GM18499 (cell line): ENCODE data around the gene NTN4.
"Not testable (repeated sequence)": the region's sequence is repeated elsewhere in the genome, so short reads cannot be mapped to it uniquely, and the experiment has no call there.

Source experiments
- ATAC-seq: cut with Tn5 transposase; IDR thresholded peaks from one replicate; pipeline ENCODE4 v1.9.1; 2021; ENCODE audit warnings: moderate number of reproducible peaks; ENCODE audit not compliant: insufficient read depth, unreplicated experiment

The NTN4 gene

GRCh38 chr12:95802482-95803270 lies 12.1 kb upstream of the NTN4 start:
- ATAC-seq: no peak

- ATAC-seq: no peak
Observed at GRCh38 chr12:95796982-95797289, 6.4 kb upstream of the NTN4 start.

- no peak for ATAC-seq
Observed at GRCh38 chr12:95796225-95796981, 5.8 kb upstream of the NTN4 start.

- ATAC-seq: no peak
Observed at GRCh38 chr12:95790917-95791849, 619 bp upstream of the NTN4 start.

GRCh38 chr12:95789126-95790032 lies 1.2 kb downstream of the NTN4 start:
- ATAC-seq: no peak

GRCh38 chr12:95788637-95789036 lies 1.9 kb downstream of the NTN4 start:
- no peak for ATAC-seq

- no peak for ATAC-seq
Observed at GRCh38 chr12:95787274-95787818, 3.2 kb downstream of the NTN4 start.

GRCh38 chr12:95784915-95785314 lies 5.6 kb downstream of the NTN4 start:
- no peak for ATAC-seq

- no peak for ATAC-seq
Observed at GRCh38 chr12:95784286-95784685, 6.3 kb downstream of the NTN4 start.

GRCh38 chr12:95775466-95775865 lies 15.1 kb downstream of the NTN4 start:
- not testable (repeated sequence) for ATAC-seq

- ATAC-seq: no peak
Observed at GRCh38 chr12:95774311-95775045, 16.1 kb downstream of the NTN4 start.

- ATAC-seq: no peak
Observed at GRCh38 chr12:95773320-95773719, 17.2 kb downstream of the NTN4 start.

- ATAC-seq: no peak
Observed at GRCh38 chr12:95767703-95768102, 22.9 kb downstream of the NTN4 start.

- no peak for ATAC-seq
Observed at GRCh38 chr12:95766356-95767019, 24.1 kb downstream of the NTN4 start.

- no peak for ATAC-seq
Observed at GRCh38 chr12:95764848-95765247, 25.7 kb downstream of the NTN4 start.

- no peak for ATAC-seq
Observed at GRCh38 chr12:95763809-95764253, 26.7 kb downstream of the NTN4 start.

GRCh38 chr12:95762123-95762785 lies 28.3 kb downstream of the NTN4 start:
- no peak for ATAC-seq

GRCh38 chr12:95760371-95760770 lies 30.2 kb downstream of the NTN4 start:
- ATAC-seq: no peak
